ENCODE measurements around the gene LNX1. TPM values are rescaled to one million over a fixed set of nuclear protein-coding genes. Genes with fewer than 3 reads are reported as not detected.
"Not testable (repeated sequence)": the region's sequence is repeated elsewhere in the genome, so short reads cannot be mapped to it uniquely, and the experiment has no call there.

The LNX1 gene
- total RNA-seq, 4 donors from 2014 or later, result 14.5 to 41.0 (median 22.9) TPM

DNA sequence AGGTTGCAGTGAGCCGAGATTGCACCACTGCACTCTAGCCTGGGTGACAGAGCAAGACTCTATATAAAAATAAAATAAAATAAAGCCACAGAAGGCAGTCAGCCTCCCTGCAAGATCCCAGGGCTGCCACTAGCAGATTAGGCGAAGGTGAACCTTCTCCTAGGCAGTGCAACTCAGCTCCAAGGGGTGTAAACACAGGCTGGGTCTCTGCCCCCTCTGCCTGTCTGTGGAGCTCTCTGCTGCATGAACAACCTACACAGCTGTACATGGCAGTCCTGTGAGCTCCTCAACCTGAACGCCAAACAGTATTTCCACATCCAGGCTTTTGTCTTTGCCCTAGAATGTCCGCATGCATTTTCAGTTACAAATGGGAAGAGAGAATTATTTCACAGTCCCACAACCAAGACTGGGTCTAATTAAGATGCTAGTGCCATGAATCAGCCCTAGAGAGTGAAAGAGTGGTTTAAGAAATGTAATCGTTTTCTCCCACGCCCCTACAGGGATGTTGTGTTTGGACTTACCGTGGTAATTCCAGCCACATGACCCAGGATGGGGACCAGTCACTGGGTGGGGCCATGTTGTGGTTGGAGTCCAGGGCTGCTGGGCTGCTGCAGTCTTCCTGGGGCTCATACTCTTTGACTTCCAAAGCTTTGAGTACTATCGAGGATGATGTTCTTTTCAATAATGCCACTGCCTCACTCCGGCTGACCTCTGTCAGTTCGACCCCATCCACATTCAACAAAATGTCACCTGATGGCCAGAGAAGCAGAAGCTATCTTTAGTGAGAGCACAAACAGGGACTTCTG is 114.9 kb downstream of the LNX1 start:
- Histone ChIP-seq H3K27me3 (no peaks in the 10 kb centered on the region), H3K36me3 (peaks cover 0 to 47% (median 0%) of the 10 kb centered on the region in 3 donors), H3K4me3 (no peak overlapping the region), H3K27ac (peak overlapping the region in 3 of 4 donors; percentile 12 to 59 (median 29)), H3K9me3 (no peaks in the 10 kb centered on the region), H3K4me1 (peaks cover 0 to 29% (median 15%) of the 10 kb centered on the region in 3 donors)
- no peak for TF ChIP-seq POLR2A (IDR thresholded peaks at IDR 0.05)
- TF ChIP-seq, protein P1, sequence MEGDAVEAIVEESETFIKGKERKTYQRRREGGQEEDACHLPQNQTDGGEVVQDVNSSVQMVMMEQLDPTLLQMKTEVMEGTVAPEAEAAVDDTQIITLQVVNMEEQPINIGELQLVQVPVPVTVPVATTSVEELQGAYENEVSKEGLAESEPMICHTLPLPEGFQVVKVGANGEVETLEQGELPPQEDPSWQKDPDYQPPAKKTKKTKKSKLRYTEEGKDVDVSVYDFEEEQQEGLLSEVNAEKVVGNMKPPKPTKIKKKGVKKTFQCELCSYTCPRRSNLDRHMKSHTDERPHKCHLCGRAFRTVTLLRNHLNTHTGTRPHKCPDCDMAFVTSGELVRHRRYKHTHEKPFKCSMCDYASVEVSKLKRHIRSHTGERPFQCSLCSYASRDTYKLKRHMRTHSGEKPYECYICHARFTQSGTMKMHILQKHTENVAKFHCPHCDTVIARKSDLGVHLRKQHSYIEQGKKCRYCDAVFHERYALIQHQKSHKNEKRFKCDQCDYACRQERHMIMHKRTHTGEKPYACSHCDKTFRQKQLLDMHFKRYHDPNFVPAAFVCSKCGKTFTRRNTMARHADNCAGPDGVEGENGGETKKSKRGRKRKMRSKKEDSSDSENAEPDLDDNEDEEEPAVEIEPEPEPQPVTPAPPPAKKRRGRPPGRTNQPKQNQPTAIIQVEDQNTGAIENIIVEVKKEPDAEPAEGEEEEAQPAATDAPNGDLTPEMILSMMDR (IDR thresholded peaks at IDR 0.05), result no peak
- DNase-seq, result no peak
- 51 to 63% methylated on average over 7 to 8 of the region's 10 CpGs for WGBS, 2 donors
- intact Hi-C loops (cut with DNase I), result no loop called here

DNA sequence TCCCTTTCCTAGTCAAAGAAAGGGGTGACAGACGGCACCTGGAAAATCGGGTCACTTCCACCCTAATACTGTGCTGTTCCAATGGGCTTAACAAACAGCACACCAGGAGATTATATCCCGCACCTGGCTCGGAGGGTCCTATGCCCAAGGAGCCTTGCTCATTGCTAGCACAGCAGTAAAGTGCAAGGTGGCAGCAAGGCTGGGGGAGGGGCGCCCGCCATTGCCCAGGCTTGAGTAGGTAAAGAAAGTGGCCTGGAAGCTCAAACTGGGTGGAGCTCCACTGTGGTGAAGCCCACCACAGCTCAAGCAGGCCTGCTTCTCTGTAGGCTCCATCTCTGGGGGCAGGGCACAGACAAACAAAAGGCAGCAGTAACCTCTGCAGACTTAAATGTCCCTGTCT is 124.7 kb downstream of the LNX1 start:
- intact Hi-C loops (cut with DNase I); H3K4me3 ChIP-seq; H3K4me1 ChIP-seq; DNase-seq; H3K27me3 ChIP-seq; H3K27ac ChIP-seq: not testable (repeated sequence)
- Histone ChIP-seq H3K36me3 (peaks cover 0 to 40% (median 0%) of the 10 kb centered on the region in 3 donors), H3K9me3 (peaks cover 0 to 12% (median 0%) of the 10 kb centered on the region in 3 donors)
- WGBS, 2 donors, result 94% methylated on average over 4 of the region's 6 CpGs; no CpG with 5 or more reads in 1 of the 2 donors

DNA sequence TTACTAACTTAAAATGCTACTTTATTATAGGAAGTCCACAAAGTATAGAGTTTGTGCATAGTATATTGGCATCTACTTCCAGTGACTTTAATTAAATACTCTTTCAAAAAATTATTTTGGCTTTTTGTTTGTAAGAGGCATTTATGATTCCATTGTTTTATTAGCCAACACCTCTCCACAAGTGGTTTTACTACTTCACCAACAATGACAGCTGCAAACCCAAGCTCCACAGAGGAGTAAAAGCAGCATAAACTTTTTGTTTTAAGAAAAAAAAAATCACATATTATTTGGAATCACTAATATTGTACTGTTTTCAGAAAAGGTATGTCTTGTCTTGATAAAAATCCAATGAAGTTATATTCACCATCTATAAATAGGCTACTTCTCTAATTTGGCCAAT is 125.4 kb downstream of the LNX1 start:
- H3K4me3 ChIP-seq, result no peak overlapping the region
- peaks cover 0 to 12% (median 0%) of the 10 kb centered on the region in 3 donors for H3K9me3 ChIP-seq
- H3K36me3 ChIP-seq, result peaks cover 0 to 46% (median 0%) of the 10 kb centered on the region in 3 donors
- intact Hi-C loops (cut with DNase I), result no loop called here
- no peak for DNase-seq
- H3K4me1 ChIP-seq, result no peaks in the 10 kb centered on the region
- no peak overlapping the region for H3K27ac ChIP-seq
- TF ChIP-seq, protein P1 (IDR thresholded peaks at IDR 0.05), result no peak
- TF ChIP-seq POLR2A (IDR thresholded peaks at IDR 0.05), result no peak
- no peaks in the 10 kb centered on the region for H3K27me3 ChIP-seq

DNA sequence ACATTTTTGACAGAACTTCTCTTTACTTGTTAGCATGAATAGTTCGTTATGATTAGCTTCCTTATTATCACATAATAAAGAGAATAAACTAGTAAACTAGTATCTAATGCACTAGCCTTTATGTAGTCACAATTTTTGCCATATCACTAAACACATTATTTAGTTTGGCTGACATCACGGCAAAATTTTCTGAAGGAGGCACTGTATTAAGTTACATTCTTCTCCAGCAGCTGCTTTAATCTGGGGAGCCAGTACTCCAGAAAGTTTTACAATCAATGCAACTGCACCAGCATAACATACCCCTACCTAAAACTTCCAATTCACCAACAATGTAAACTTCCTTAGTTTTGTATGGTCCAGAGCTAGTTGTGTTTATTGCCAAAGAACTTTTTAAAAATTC is 126.0 kb downstream of the LNX1 start:
- no peak for TF ChIP-seq POLR2A (IDR thresholded peaks at IDR 0.05)
- TF ChIP-seq, protein P1 (IDR thresholded peaks at IDR 0.05), result no peak
- intact Hi-C loops (cut with DNase I), result no loop called here
- Histone ChIP-seq H3K27ac (no peak overlapping the region), H3K27me3 (no peaks in the 10 kb centered on the region), H3K4me1 (no peaks in the 10 kb centered on the region), H3K9me3 (peaks cover 0 to 12% (median 0%) of the 10 kb centered on the region in 3 donors), H3K36me3 (peaks cover 0 to 53% (median 3%) of the 10 kb centered on the region in 3 donors), H3K4me3 (no peak overlapping the region)
- DNase-seq, result no peak
- WGBS, 2 donors, result 82% methylated on average over 2 of the region's 2 CpGs

DNA sequence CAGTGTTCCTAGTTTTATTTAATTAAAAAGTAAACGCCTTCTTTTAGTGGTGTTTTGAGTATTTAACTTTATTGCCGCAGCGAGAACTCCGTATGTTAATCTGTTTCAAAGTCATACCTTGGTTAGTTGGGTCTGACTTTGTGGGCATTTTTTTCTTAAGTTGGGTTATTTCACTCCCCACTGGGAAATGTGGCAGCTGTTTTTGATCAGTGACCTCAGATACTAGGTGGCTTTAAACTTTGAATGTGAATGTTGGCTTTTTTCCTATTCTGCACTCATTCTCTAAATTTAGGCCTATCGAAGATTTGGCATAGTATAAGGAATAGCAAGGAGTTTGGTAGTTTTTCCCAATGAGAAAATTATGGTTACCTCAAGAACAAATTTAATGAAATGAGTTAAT is 127.9 kb downstream of the LNX1 start:
- TF ChIP-seq POLR2A (IDR thresholded peaks at IDR 0.05), result no peak
- TF ChIP-seq, protein P1 (IDR thresholded peaks at IDR 0.05), result no peak
- no peak for DNase-seq
- intact Hi-C loops (cut with DNase I), result no loop called here
- Histone ChIP-seq H3K27me3 (no peaks in the 10 kb centered on the region), H3K4me3 (no peak overlapping the region), H3K36me3 (peaks cover 4 to 72% (median 8%) of the 10 kb centered on the region in 3 donors), H3K9me3 (peaks cover 0 to 12% (median 0%) of the 10 kb centered on the region in 3 donors), H3K4me1 (no peaks in the 10 kb centered on the region), H3K27ac (no peak overlapping the region)
- 82 to 89% methylated on average over 5 of the region's 5 CpGs for WGBS, 2 donors
